H4 (cell line): Measurements from ENCODE around the gene MC1R. TPM values are rescaled to one million over a fixed set of nuclear protein-coding genes. Genes with fewer than 3 reads are reported as not detected.
"Not testable (repeated sequence)": the region's sequence is repeated elsewhere in the genome, so short reads cannot be mapped to it uniquely, and the experiment has no call there.

Experiments
- DNase-seq: peaks from one replicate; pipeline ENCODE4 v3.0.0-alpha.2; 2015; ENCODE audit warnings: low spot score
- total RNA-seq: library from RNA; depleted of rRNA; stranded (reverse); fragments of >200 nt; shearing (Covaris generic); gene quantifications from 2 replicates; pipeline ENCODE4 v1.2.3, GENCODE V29; 2014

MC1R gene
- total RNA-seq, 1 experiment from 2014 or later = 1.8 TPM

- not testable (repeated sequence) for DNase-seq
These were observed 15.4 kb downstream of the MC1R start for GRCh38 chr16:89934019-89934418.

GRCh38 chr16:89934611-89935553 is 16.2 kb downstream of the MC1R start:
- DNase-seq = peak; percentile 19

- not testable (repeated sequence) for DNase-seq
These were observed 17.0 kb downstream of the MC1R start for GRCh38 chr16:89935620-89936019.

GRCh38 chr16:89936034-89936433 is 17.4 kb downstream of the MC1R start:
- DNase-seq = no peak

GRCh38 chr16:89936508-89936907 is 17.8 kb downstream of the MC1R start:
- DNase-seq = no peak

- no peak for DNase-seq
These were observed 18.3 kb downstream of the MC1R start for GRCh38 chr16:89936981-89937380.

GRCh38 chr16:89938175-89938885 is 19.7 kb downstream of the MC1R start:
- DNase-seq = no peak

- no peak for DNase-seq
These were observed 26.1 kb downstream of the MC1R start for GRCh38 chr16:89944773-89945172.

GRCh38 chr16:89945654-89946053 is 27.0 kb downstream of the MC1R start:
- DNase-seq = no peak

GRCh38 chr16:89946515-89946914 is 27.9 kb downstream of the MC1R start:
- DNase-seq = no peak

GRCh38 chr16:89949121-89949742 is 30.6 kb downstream of the MC1R start:
- no peak for DNase-seq

- no peak for DNase-seq
These were observed 31.1 kb downstream of the MC1R start for GRCh38 chr16:89949756-89950155.

GRCh38 chr16:89951509-89951908 is 32.8 kb downstream of the MC1R start:
- DNase-seq = no peak

- no peak for DNase-seq
These were observed 33.4 kb downstream of the MC1R start for GRCh38 chr16:89952049-89952448.

- no peak for DNase-seq
These were observed 33.9 kb downstream of the MC1R start for GRCh38 chr16:89952551-89952950.

- no peak for DNase-seq
These were observed 35.2 kb downstream of the MC1R start for GRCh38 chr16:89953671-89954406.

- no peak for DNase-seq
These were observed 35.8 kb downstream of the MC1R start for GRCh38 chr16:89954462-89954861.

- DNase-seq = no peak
These were observed 36.5 kb downstream of the MC1R start for GRCh38 chr16:89955001-89955685.

- DNase-seq = no peak
These were observed 38.0 kb downstream of the MC1R start for GRCh38 chr16:89956505-89957215.

GRCh38 chr16:89957216-89957785 is 38.6 kb downstream of the MC1R start:
- DNase-seq = no peak
